Choroid plexus epithelial cell (primary cell): ENCODE data around the gene SHOC2.

Experiments
- DNase-seq: peaks from one replicate; pipeline ENCODE4 v3.0.0-alpha.2; 2010; ENCODE audit warnings: low read depth
- H3K4me3 ChIP-seq: 2 replicates; pipeline ENCODE4 v1.5.1; 2011; ENCODE audit warnings: low read depth, mild to moderate bottlenecking, control low read depth, low read length, moderate library complexity
- TF ChIP-seq, protein P1 (sequence below): conservative IDR thresholded peaks from 2 replicates; pipeline ENCODE4 v1.5.1; 2011; ENCODE audit warnings: low read depth, mild to moderate bottlenecking, control low read depth, inconsistent platforms, low read length, moderate library complexity

Gene SHOC2

GRCh38 chr10:110963162-110963561, 43.8 kb downstream of the SHOC2 start:
- TF ChIP-seq, protein P1, sequence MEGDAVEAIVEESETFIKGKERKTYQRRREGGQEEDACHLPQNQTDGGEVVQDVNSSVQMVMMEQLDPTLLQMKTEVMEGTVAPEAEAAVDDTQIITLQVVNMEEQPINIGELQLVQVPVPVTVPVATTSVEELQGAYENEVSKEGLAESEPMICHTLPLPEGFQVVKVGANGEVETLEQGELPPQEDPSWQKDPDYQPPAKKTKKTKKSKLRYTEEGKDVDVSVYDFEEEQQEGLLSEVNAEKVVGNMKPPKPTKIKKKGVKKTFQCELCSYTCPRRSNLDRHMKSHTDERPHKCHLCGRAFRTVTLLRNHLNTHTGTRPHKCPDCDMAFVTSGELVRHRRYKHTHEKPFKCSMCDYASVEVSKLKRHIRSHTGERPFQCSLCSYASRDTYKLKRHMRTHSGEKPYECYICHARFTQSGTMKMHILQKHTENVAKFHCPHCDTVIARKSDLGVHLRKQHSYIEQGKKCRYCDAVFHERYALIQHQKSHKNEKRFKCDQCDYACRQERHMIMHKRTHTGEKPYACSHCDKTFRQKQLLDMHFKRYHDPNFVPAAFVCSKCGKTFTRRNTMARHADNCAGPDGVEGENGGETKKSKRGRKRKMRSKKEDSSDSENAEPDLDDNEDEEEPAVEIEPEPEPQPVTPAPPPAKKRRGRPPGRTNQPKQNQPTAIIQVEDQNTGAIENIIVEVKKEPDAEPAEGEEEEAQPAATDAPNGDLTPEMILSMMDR, result no peak
- DNase-seq, result no peak
- H3K4me3 ChIP-seq, result no peak overlapping the region

GRCh38 chr10:110964681-110965080, 45.3 kb downstream of the SHOC2 start:
- no peak overlapping the region for H3K4me3 ChIP-seq
- DNase-seq, result no peak
- TF ChIP-seq, protein P1, result no peak

GRCh38 chr10:110965216-110965615, 45.8 kb downstream of the SHOC2 start:
- no peak for DNase-seq
- H3K4me3 ChIP-seq, result no peak overlapping the region
- TF ChIP-seq, protein P1, result no peak

- no peak for DNase-seq
- TF ChIP-seq, protein P1, result no peak
- no peak overlapping the region for H3K4me3 ChIP-seq
These were observed 46.7 kb downstream of the SHOC2 start for GRCh38 chr10:110966146-110966545.

GRCh38 chr10:110967009-110967630, 47.7 kb downstream of the SHOC2 start:
- no peak for DNase-seq
- H3K4me3 ChIP-seq, result no peak overlapping the region
- TF ChIP-seq, protein P1, result no peak

GRCh38 chr10:110967645-110968044, 48.2 kb downstream of the SHOC2 start:
- TF ChIP-seq, protein P1, result no peak
- no peak overlapping the region for H3K4me3 ChIP-seq
- no peak for DNase-seq

- no peak for DNase-seq
- no peak overlapping the region for H3K4me3 ChIP-seq
- TF ChIP-seq, protein P1, result no peak
These were observed 49.8 kb downstream of the SHOC2 start for GRCh38 chr10:110969183-110969582.
